ENCODE results near the gene LPAR3. TPM values are rescaled to one million over a fixed set of nuclear protein-coding genes. Genes with fewer than 3 reads are reported as not detected.
"Not testable (repeated sequence)": the region's sequence is repeated elsewhere in the genome, so short reads cannot be mapped to it uniquely, and the experiment has no call there.

The LPAR3 gene
- total RNA-seq, 2 experiments from 2014 or later, result 0.21 to 0.23 TPM

- Mint-ChIP-seq H3K9me3 (ENCODE audit: low read depth) (no peaks in the 10 kb centered on the region), H3K27me3 (no peaks in the 10 kb centered on the region), H3K4me3 (no peak overlapping the region), H3K4me1 (peaks cover 17% of the 10 kb centered on the region), H3K36me3 (ENCODE audit: low read depth) (peaks cover 16% of the 10 kb centered on the region), H3K27ac (no peak overlapping the region)
- DNase-seq (no peak), ATAC-seq (no peak)
- intact Hi-C loops (cut with DNase I, micrococcal nuclease), result no loop called here
- CTCF ChIA-PET, result interaction anchor here (0.5 to 1.1 kb wide), 5 partner anchors 9 to 176 kb away, joined by 3 to 4 read pairs (median 3); no protein-coding TSS in a partner anchor
- POLR2A ChIA-PET, result no interaction called here
These were observed 36.0 kb upstream of the LPAR3 start for GRCh38 chr1:84928979-84929378.

DNA sequence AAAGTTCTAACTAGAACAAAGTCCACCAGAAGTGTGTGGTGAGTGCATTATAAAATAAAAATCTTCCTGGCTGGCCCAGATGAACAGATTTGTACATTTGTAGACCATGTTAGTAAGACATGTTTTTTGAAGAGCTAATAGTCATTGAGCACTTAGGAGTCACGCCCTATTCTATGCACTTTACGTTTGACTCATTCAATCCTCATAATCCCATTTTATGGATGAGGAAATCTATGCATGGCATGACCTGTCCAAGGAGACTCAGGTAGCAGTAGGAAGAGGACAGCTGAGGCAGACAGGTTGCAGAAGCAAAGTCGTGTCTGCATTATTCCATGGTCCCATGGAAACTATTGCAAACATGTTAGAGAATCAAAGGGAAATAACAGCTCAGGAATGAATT, 30.3 kb upstream of the LPAR3 start:
- Mint-ChIP-seq H3K27me3 (peaks cover 4% of the 10 kb centered on the region), H3K36me3 (ENCODE audit: low read depth) (peaks cover 9% of the 10 kb centered on the region), H3K9me3 (ENCODE audit: low read depth) (no peaks in the 10 kb centered on the region), H3K4me1 (no peaks in the 10 kb centered on the region), H3K27ac (peak overlapping the region; percentile 29), H3K4me3 (no peak overlapping the region)
- ChIA-PET CTCF (interaction anchor here (0.5 to 1.6 kb wide), 7 partner anchors 9 to 749 kb away, joined by 3 to 6 read pairs (median 3); no protein-coding TSS in a partner anchor), POLR2A (interaction anchor here (0.5 kb wide), 1 partner anchor 97 kb away, joined by 3 read pairs; no protein-coding TSS in a partner anchor)
- intact Hi-C loops (cut with DNase I, micrococcal nuclease), result no loop called here
- DNase-seq, result no peak
- no peak for ATAC-seq

- no peak overlapping the region for H3K27ac Mint-ChIP-seq
- ChIA-PET POLR2A (no interaction called here), CTCF (interaction anchor here (2.2 kb wide), 1 partner anchor 15 kb away, joined by 8 read pairs; no protein-coding TSS in a partner anchor)
- ATAC-seq (no peak), DNase-seq (no peak)
- no peak overlapping the region for H3K4me3 Mint-ChIP-seq
- no peaks in the 10 kb centered on the region for H3K4me1 Mint-ChIP-seq
- H3K9me3 Mint-ChIP-seq (ENCODE audit: low read depth), result no peaks in the 10 kb centered on the region
- no peaks in the 10 kb centered on the region for H3K36me3 Mint-ChIP-seq (ENCODE audit: low read depth)
- H3K27me3 Mint-ChIP-seq, result peaks cover 4% of the 10 kb centered on the region
- intact Hi-C loops (cut with DNase I, micrococcal nuclease), result no loop called here
These were observed 27.2 kb upstream of the LPAR3 start for GRCh38 chr1:84920159-84920558.

- CTCF ChIA-PET, result interaction anchor here (2.2 kb wide), 1 partner anchor 15 kb away, joined by 8 read pairs; no protein-coding TSS in a partner anchor
- DNase-seq (no peak), ATAC-seq (no peak)
- POLR2A ChIA-PET, result interaction anchor here (0.7 kb wide), 1 partner anchor 1975 kb away, joined by 3 read pairs; no protein-coding TSS in a partner anchor
- intact Hi-C loops (cut with DNase I, micrococcal nuclease), result no loop called here
- H3K36me3 Mint-ChIP-seq (ENCODE audit: low read depth), result no peaks in the 10 kb centered on the region
- H3K4me1 Mint-ChIP-seq, result no peaks in the 10 kb centered on the region
- H3K27ac Mint-ChIP-seq, result no peak overlapping the region
- H3K9me3 Mint-ChIP-seq (ENCODE audit: low read depth), result no peaks in the 10 kb centered on the region
- peaks cover 4% of the 10 kb centered on the region for H3K27me3 Mint-ChIP-seq
- H3K4me3 Mint-ChIP-seq, result no peak overlapping the region
These were observed 26.5 kb upstream of the LPAR3 start for GRCh38 chr1:84919461-84919970.

GRCh38 chr1:84918726-84919336, 25.8 kb upstream of the LPAR3 start:
- ATAC-seq (no peak), DNase-seq (no peak)
- intact Hi-C loops (cut with DNase I, micrococcal nuclease), result no loop called here
- Mint-ChIP-seq H3K9me3 (ENCODE audit: low read depth) (no peaks in the 10 kb centered on the region), H3K4me3 (no peak overlapping the region), H3K4me1 (no peaks in the 10 kb centered on the region), H3K36me3 (ENCODE audit: low read depth) (no peaks in the 10 kb centered on the region), H3K27ac (no peak overlapping the region), H3K27me3 (peaks cover 4% of the 10 kb centered on the region)
- POLR2A ChIA-PET, result no interaction called here
- CTCF ChIA-PET, result interaction anchor here (1.0 to 2.2 kb wide), 3 partner anchors 16 to 271 kb away, joined by 3 to 8 read pairs (median 3); no protein-coding TSS in a partner anchor

DNA sequence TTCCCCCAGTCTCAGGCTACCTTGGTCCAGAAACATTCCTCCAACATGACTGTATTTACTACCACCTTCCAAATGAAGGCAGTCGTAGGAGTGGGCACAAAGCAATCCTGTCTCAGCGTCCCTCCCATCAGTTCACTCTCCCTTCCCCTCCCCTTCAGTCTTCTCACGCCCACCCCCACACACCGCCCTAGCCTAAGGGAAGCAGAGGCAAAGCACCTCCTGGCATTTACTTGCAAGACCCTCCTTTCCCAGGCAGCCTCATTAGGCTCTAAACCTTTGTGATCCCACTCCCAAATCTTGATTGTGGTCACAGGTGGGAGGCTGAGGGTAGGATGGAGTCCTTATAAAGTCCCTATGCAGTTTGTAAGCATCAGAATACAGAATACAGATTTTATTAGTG, 23.9 kb upstream of the LPAR3 start:
- Mint-ChIP-seq H3K9me3 (ENCODE audit: low read depth) (no peaks in the 10 kb centered on the region), H3K36me3 (ENCODE audit: low read depth) (no peaks in the 10 kb centered on the region), H3K4me1 (no peaks in the 10 kb centered on the region), H3K27ac (no peak overlapping the region), H3K27me3 (peaks cover 4% of the 10 kb centered on the region), H3K4me3 (no peak overlapping the region)
- ATAC-seq, result no peak
- POLR2A ChIA-PET, result no interaction called here
- CTCF ChIA-PET, result no interaction called here
- DNase-seq, result no peak
- intact Hi-C loops (cut with DNase I, micrococcal nuclease), result no loop called here

- ChIA-PET CTCF (interaction anchor here (0.6 to 1.1 kb wide), 4 partner anchors 9 to 160 kb away, joined by 3 to 5 read pairs (median 3); no protein-coding TSS in a partner anchor), POLR2A (no interaction called here)
- peaks cover 2% of the 10 kb centered on the region for H3K27me3 Mint-ChIP-seq
- no peak for DNase-seq
- H3K36me3 Mint-ChIP-seq (ENCODE audit: low read depth), result no peaks in the 10 kb centered on the region
- no peak overlapping the region for H3K4me3 Mint-ChIP-seq
- no peaks in the 10 kb centered on the region for H3K4me1 Mint-ChIP-seq
- no peaks in the 10 kb centered on the region for H3K9me3 Mint-ChIP-seq (ENCODE audit: low read depth)
- H3K27ac Mint-ChIP-seq, result no peak overlapping the region
- no peak for ATAC-seq
- intact Hi-C loops (cut with DNase I, micrococcal nuclease), result no loop called here
These were observed 20.5 kb upstream of the LPAR3 start for GRCh38 chr1:84913555-84913892.

DNA sequence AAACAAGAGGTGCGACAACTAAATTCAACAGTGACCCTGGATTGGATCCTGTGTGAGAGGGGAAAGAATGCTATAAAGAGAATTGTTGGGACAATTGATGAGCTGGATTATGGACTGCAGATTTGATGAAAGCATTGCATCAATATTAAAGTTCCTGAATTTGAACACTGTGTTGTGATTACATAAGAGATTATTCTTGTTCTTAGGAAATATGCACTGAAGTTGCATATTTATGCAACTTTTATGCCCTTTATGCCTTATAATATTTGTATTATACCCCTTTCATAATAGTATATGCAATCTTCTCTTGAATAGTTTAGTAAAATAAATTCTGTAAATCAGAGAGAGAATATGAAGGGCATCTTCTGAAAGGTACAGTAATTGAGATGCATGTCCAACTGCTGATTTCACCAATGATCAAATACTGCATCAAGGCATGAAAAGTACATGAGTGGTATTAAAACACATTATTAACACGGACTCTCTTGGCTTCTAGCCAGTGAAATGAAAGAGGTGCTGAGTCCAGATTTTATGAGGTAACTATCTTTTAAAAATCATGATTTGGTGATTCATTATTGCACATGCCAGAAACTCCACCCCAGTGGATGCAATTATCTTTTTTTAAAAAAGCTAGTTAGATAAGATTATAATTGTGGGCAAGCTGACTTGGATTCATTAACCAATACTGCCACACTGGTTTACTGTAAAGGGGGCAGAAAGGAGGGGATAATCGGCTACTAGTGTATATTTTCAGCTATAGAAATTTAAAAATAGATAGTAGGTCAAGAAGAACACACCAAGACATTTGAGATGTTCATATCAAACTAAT, 19.9 kb upstream of the LPAR3 start:
- H3K4me1 Mint-ChIP-seq, result no peaks in the 10 kb centered on the region
- H3K27me3 Mint-ChIP-seq, result no peaks in the 10 kb centered on the region
- ChIA-PET POLR2A (no interaction called here), CTCF (interaction anchor here (0.6 to 1.1 kb wide), 2 partner anchors 93 to 159 kb away, joined by 3 to 5 read pairs; no protein-coding TSS in a partner anchor)
- no peaks in the 10 kb centered on the region for H3K9me3 Mint-ChIP-seq (ENCODE audit: low read depth)
- H3K4me3 Mint-ChIP-seq, result no peak overlapping the region
- H3K27ac Mint-ChIP-seq, result no peak overlapping the region
- intact Hi-C loops (cut with DNase I, micrococcal nuclease), result no loop called here
- H3K36me3 Mint-ChIP-seq (ENCODE audit: low read depth), result no peaks in the 10 kb centered on the region
- ATAC-seq, result no peak
- no peak for DNase-seq

DNA sequence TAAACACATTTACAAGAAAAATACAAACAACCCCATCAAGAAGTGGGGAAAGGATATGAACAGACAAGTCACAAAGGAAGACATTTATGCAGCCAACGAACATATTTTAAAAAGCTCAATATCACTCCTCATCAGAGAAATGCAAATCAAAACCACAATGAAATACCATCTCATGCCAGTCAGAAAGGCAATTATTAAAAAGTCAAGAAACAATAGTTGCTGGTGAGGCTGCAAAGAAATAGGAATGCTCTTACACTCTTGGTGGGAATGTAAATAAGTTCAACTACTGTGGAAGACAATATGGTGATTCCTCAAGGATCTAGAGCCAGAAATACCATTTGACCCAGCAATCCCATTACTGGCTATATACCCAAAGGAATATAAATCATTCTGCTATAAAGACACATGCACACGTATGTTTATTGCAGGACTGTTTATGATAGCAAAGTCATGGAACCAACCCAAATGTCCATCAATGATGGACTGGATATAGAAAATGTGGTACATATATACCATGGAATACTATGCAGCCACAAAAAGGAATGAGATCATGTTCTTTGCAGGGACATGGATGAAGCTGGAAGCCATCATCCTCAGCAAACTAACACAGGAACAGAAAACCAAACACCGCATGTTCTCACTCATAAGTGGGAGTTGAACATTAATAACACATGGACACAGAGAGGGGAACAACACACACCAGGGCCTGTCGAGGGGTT, 15.9 kb upstream of the LPAR3 start:
- intact Hi-C loops (cut with DNase I, micrococcal nuclease); POLR2A ChIA-PET; DNase-seq; ATAC-seq; H3K4me1 Mint-ChIP-seq; H3K9me3 Mint-ChIP-seq (ENCODE audit: low read depth); H3K27ac Mint-ChIP-seq; H3K36me3 Mint-ChIP-seq (ENCODE audit: low read depth); H3K27me3 Mint-ChIP-seq; H3K4me3 Mint-ChIP-seq; CTCF ChIA-PET: not testable (repeated sequence)

DNA sequence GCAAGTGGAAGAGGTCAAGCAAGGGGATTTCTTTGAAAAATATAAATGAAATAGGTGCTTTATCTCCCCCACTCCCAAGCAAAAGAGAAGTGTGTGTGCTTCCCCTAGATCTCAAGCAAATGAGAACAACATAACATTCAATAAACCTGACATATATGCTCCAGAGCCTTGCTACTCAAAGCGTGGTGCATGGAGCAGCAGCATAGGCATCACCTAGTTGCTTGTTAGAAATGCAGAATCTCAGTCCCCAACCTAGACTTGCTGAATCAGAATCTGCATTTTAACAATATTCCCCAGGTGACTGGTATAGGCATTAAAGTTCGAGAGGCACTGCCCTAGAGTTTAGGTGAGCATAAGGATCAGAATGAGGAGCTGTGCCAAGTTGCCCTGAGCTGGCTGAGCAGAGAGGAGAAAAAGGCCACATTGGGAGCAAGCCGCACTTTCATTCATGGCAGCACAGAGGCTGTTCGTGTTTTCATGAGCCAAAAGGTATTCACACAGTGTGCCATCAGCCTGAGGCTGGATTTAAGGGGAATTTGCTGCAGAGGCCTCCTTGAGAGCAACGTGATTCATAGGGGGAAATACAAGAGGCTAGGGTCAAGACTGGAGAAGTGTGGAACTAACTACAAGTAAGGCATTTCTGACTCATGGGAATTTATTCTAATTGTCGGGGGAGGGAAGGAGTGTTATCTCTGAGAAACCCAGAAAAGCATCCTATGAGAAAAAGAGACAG, 14.3 kb upstream of the LPAR3 start:
- CTCF ChIA-PET, result no interaction called here
- peaks cover under 1% of the 10 kb centered on the region for H3K9me3 Mint-ChIP-seq (ENCODE audit: low read depth)
- no peak for DNase-seq
- POLR2A ChIA-PET, result no interaction called here
- H3K36me3 Mint-ChIP-seq (ENCODE audit: low read depth), result peaks cover under 1% of the 10 kb centered on the region
- ATAC-seq, result peak; percentile 68
- no peak overlapping the region for H3K4me3 Mint-ChIP-seq
- intact Hi-C loops (cut with DNase I, micrococcal nuclease), result no loop called here
- no peak overlapping the region for H3K27ac Mint-ChIP-seq
- H3K27me3 Mint-ChIP-seq, result no peaks in the 10 kb centered on the region
- H3K4me1 Mint-ChIP-seq, result peaks cover 7% of the 10 kb centered on the region

DNA sequence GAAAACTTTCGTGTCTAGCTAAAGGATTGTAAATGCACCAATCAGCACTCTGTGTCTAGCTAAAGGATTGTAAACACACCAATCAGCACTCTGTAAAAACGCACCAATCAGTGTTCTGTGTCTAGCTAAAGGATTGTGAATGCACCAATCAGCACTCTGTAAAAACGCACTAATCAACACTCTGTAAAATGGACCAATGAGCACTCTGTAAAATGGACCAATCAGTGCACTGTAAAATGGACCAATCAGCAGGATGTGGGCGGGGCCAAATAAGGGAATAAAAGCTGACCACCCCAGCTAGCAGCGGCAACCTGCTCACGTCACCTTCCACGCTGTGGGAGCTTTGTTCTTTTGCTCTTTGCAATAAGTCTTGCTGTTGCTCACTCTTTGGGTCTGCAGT, 9.7 kb upstream of the LPAR3 start:
- H3K4me1 Mint-ChIP-seq; H3K9me3 Mint-ChIP-seq (ENCODE audit: low read depth); H3K4me3 Mint-ChIP-seq; POLR2A ChIA-PET; H3K27me3 Mint-ChIP-seq; intact Hi-C loops (cut with DNase I, micrococcal nuclease); DNase-seq; H3K27ac Mint-ChIP-seq; H3K36me3 Mint-ChIP-seq (ENCODE audit: low read depth); ATAC-seq: not testable (repeated sequence)
- CTCF ChIA-PET, result interaction anchor here (0.6 kb wide), 1 partner anchor 55 kb away, joined by 3 read pairs; no protein-coding TSS in a partner anchor

All from activated CD4-positive, alpha-beta T cell treated with anti-CD3 and anti-CD28 coated beads for 36 hours (primary cell).